PFSK-1 (cell line): Measurements from ENCODE around the gene CAND2.

Experiments
- POLR2AphosphoS5 ChIP-seq: IDR thresholded peaks from 2 replicates; pipeline ENCODE4 v1.6.1; 2012; ENCODE audit warnings: low read depth, mild to moderate bottlenecking, control low read depth, low read length, moderate library complexity
- TF ChIP-seq, protein P1 (sequence below), 2 experiments: IDR thresholded peaks; 2 replicates each; pipeline versions ENCODE4 v1.6.1 to v1.8.0; 2011 to 2012; ENCODE audit warnings: low read depth in 2 of 2, low read length in 2 of 2, control low read depth in 1 of 2, inconsistent platforms in 1 of 2, mild to moderate bottlenecking in 1 of 2, moderate library complexity in 1 of 2; ENCODE audit not compliant: insufficient read depth in 1 of 2

DNA sequence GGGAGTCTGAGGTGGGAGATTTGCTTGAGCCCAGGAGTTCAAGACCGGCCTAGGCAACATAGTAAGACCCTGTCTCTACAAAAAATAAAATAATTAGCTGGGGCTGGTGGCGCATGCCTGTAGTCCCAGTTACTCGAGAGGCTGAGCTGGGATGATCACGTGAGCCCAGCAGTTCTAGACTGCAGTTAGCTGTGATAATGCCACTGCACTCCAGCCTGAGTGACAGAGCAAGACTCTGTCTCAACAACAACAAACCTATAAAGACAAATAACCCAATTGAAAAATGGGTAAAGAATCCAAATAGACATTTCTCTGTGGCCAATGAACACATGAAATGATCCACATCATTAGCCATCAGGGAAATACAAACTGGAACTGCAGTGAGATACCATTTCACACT, 46.0 kb downstream of the CAND2 start:
- TF ChIP-seq, protein P1, sequence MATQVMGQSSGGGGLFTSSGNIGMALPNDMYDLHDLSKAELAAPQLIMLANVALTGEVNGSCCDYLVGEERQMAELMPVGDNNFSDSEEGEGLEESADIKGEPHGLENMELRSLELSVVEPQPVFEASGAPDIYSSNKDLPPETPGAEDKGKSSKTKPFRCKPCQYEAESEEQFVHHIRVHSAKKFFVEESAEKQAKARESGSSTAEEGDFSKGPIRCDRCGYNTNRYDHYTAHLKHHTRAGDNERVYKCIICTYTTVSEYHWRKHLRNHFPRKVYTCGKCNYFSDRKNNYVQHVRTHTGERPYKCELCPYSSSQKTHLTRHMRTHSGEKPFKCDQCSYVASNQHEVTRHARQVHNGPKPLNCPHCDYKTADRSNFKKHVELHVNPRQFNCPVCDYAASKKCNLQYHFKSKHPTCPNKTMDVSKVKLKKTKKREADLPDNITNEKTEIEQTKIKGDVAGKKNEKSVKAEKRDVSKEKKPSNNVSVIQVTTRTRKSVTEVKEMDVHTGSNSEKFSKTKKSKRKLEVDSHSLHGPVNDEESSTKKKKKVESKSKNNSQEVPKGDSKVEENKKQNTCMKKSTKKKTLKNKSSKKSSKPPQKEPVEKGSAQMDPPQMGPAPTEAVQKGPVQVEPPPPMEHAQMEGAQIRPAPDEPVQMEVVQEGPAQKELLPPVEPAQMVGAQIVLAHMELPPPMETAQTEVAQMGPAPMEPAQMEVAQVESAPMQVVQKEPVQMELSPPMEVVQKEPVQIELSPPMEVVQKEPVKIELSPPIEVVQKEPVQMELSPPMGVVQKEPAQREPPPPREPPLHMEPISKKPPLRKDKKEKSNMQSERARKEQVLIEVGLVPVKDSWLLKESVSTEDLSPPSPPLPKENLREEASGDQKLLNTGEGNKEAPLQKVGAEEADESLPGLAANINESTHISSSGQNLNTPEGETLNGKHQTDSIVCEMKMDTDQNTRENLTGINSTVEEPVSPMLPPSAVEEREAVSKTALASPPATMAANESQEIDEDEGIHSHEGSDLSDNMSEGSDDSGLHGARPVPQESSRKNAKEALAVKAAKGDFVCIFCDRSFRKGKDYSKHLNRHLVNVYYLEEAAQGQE (IDR thresholded peaks at IDR 0.05; ENCODE audit: insufficient read depth in 1 of 2, low read depth in 2 of 2, low read length in 2 of 2), result no peak
- TF ChIP-seq POLR2AphosphoS5, result no peak
